Measurements from ENCODE around the gene ANKRD44.
"Not testable (repeated sequence)": the region's sequence is repeated elsewhere in the genome, so short reads cannot be mapped to it uniquely, and the experiment has no call there.

DNA sequence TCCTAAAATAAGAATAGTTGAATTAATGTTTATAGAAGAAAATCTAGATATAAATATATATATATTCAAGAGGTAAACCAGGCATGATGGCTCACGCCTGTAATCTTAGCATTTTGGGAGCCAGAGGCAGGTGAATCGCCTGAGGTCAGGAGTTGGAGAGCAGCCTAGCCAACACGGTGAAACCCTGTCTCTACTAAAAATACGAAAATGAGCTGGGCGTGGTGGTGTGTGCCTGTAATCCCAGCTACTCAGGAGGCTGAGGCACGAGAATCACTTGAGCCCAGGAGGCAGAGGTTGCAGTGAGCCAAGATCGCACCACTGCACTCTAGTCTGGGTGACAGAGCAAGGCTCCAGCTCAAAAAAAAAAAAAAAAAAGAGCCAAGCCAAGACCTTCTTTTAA is 70.6 kb downstream of the ANKRD44 start:
- TF ChIP-seq, protein P1, sequence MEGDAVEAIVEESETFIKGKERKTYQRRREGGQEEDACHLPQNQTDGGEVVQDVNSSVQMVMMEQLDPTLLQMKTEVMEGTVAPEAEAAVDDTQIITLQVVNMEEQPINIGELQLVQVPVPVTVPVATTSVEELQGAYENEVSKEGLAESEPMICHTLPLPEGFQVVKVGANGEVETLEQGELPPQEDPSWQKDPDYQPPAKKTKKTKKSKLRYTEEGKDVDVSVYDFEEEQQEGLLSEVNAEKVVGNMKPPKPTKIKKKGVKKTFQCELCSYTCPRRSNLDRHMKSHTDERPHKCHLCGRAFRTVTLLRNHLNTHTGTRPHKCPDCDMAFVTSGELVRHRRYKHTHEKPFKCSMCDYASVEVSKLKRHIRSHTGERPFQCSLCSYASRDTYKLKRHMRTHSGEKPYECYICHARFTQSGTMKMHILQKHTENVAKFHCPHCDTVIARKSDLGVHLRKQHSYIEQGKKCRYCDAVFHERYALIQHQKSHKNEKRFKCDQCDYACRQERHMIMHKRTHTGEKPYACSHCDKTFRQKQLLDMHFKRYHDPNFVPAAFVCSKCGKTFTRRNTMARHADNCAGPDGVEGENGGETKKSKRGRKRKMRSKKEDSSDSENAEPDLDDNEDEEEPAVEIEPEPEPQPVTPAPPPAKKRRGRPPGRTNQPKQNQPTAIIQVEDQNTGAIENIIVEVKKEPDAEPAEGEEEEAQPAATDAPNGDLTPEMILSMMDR (IDR thresholded peaks at IDR 0.05) = not testable (repeated sequence)
- not testable (repeated sequence) for TF ChIP-seq ZFX (IDR thresholded peaks at IDR 0.05; ENCODE audit: borderline replicate concordance)

All from 22Rv1 (cell line).